GM12801 (cell line): ENCODE measurements around the gene MDFI.

Source experiments
- TF ChIP-seq, protein P1 (sequence below): IDR thresholded peaks from one replicate; pipeline ENCODE4 v1.5.1; 2011; ENCODE audit warnings: control low read depth; ENCODE audit not compliant: insufficient read length; ENCODE audit errors: extremely low read depth

Gene MDFI

DNA sequence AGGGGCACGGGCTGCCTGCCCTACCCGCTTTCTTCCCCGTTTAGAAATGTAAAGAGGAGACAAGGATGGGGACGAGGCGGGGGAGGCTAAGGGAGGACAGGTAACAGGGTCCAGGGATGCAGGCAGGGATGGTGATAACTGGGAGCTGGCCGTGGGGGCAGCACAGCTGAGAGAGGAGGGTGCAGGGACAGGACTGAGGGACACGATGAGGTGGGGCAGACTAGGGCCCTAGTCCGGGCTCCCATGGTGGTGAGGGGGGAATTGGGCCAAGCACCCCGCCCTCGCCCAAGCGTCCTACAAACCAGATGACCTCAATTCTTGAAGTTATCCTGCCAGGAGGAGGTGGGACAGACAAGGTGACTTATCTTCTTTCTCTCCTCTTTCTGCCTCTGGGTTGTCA lies 44.4 kb upstream of the MDFI start:
- TF ChIP-seq, protein P1, sequence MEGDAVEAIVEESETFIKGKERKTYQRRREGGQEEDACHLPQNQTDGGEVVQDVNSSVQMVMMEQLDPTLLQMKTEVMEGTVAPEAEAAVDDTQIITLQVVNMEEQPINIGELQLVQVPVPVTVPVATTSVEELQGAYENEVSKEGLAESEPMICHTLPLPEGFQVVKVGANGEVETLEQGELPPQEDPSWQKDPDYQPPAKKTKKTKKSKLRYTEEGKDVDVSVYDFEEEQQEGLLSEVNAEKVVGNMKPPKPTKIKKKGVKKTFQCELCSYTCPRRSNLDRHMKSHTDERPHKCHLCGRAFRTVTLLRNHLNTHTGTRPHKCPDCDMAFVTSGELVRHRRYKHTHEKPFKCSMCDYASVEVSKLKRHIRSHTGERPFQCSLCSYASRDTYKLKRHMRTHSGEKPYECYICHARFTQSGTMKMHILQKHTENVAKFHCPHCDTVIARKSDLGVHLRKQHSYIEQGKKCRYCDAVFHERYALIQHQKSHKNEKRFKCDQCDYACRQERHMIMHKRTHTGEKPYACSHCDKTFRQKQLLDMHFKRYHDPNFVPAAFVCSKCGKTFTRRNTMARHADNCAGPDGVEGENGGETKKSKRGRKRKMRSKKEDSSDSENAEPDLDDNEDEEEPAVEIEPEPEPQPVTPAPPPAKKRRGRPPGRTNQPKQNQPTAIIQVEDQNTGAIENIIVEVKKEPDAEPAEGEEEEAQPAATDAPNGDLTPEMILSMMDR: no peak

DNA sequence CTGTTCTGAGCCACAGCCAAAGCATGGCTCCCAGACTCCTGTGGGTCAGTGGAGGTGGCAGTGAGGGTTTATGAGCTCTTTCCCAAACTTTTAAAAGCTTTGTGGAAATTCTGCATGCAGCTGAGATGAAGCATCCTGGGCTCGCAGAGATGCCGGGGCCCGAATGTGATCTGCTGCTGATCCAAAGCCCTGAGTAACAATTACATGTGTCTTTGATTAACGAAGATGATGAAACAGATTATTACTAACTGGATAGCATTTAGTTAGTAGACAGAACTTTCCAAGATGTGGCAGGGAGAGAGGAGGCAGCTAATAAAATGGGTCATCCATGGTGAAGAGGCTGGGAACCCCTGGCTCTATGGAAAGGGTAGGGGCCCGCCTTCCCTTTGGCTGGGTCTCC lies 43.9 kb upstream of the MDFI start:
- TF ChIP-seq, protein P1: no peak

DNA sequence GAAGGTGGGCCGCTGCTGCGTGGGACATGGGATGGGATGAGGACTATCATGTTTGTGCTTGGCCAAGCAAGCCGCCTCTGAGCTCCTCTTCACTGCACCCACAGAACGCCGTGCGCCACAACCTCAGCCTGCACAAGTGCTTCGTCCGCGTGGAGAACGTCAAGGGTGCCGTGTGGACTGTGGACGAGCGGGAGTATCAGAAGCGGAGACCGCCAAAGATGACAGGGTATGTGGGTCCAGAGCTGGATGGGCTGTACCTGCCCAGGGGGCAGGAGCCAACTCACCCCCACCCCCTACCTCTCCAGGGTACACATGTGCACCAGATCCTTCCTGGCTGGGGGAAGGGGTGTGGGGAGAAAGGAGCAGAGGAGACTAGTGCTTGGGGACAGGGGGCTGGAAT lies 43.5 kb upstream of the MDFI start:
- TF ChIP-seq, protein P1: no peak

DNA sequence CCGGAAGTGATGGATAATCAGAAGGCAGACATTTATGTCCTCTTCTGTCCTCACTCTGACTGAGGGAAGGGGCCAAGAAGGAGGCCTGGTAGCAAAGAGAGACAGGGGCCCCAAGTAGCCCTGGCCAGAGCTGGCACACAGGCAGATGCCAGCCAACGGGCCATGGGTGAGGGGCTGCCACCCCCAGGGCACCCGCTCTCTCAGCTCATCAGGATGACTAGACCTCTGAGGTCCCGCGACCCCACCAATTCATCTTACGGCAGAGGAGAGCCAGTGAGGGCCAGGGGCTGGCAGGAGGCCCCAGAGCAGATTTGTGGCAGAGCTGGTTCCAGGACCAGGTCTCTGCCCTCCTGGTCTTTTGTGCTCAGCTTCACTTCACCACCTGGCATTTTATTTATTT lies 43.1 kb upstream of the MDFI start:
- TF ChIP-seq, protein P1: no peak

DNA sequence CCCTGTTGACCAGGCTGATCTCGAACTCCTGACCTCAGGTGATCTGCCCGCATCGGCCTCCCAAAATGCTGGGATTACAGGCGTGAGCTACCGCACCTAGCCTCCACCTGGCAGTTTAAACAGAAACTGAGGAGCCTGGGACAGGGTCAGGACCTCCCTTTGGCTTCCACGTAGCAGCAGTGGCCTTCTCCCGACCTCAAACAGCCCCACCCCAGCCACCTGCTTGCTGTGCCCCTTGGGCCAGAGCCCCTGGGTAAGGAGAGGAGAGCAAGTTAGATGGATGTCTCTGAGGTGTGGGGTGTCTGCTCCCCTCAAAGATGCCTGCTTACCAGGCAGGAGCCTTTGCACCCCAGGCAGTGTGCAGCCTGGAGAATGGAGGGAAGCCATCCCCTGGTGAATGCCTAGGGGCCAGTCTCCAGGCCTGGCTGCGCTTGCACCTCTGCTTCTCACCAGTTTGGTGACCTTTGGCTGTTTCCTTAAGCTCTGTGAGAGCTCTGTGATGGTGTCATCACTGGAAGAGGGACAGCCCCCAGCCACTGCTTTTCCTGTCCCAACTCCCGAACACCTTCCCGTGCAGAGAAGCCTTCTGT lies 42.1 kb upstream of the MDFI start:
- TF ChIP-seq, protein P1: no peak

DNA sequence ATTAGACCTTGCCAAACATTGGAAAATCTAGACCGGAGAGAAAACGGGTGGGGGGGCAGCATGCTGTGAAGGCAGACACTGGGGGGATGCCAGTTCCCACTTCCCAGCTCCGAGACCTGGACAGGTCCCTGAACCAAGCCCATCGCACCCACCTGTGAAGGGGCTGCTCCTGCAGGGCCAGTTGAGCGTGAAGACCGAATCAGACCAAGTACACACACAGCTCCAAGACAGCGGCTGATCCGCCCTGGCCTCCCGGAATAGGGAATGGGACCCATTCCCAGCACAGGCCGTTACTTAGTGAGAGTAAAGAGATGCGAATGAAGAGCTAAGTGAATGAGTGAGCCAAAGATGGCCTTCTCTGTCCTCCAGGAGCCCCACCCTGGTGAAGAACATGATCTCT lies 41.5 kb upstream of the MDFI start:
- TF ChIP-seq, protein P1: no peak

DNA sequence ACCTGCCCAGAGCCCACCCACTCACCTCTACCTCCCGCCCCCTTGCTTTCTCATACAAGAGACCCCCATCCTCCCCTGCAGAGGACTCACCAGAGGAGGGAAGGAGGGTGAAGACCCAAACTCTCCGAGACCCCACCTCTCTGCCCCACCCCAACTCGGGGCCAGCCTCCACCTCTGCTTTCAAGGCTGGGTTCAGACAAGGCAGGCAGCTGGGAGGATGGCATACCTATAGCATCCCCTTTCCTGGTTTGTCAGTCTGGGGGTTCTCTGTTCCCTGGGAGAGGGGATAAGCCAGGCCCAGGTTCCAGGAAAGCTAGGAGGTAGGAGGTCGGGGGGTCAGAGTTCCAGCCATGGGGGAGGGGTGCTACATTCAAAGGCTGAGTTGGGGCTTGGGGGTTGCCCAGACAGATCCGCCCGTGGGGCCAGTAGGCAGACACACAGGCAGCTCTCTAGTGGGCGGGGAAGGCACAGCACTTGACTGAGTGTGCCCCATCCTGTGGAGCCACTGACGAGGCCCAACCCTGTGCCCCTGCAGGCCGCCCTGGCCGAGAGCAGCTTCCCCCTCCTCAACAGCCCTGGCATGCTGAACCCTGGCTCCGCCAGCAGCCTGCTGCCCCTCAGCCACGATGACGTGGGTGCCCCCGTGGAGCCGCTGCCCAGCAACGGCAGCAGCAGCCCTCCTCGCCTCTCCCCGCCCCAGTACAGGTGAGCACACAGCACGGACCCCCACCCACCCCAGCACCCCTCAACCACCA lies 40.8 kb upstream of the MDFI start:
- TF ChIP-seq, protein P1: no peak

DNA sequence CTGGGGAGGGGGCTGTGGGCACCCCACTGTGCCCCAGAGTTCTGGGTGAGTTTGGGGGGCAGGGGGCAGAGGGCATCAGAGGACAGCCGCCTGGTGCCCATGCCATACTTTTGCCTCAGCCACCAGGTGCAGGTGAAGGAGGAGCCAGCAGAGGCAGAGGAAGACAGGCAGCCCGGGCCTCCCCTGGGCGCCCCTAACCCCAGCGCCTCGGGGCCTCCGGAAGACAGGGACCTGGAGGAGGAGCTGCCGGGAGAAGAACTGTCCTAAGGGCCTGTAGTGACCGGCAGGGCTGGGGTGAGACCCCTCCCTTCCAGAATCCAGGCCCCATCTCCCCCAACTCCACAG lies 39.6 kb upstream of the MDFI start:
- TF ChIP-seq, protein P1: no peak
